ENCODE measurements around the gene GNG3. TPM values are rescaled to one million over a fixed set of nuclear protein-coding genes. Genes with fewer than 3 reads are reported as not detected.

Gene GNG3
- total RNA-seq, 1 donor from 2014 or later, result not detected

DNA sequence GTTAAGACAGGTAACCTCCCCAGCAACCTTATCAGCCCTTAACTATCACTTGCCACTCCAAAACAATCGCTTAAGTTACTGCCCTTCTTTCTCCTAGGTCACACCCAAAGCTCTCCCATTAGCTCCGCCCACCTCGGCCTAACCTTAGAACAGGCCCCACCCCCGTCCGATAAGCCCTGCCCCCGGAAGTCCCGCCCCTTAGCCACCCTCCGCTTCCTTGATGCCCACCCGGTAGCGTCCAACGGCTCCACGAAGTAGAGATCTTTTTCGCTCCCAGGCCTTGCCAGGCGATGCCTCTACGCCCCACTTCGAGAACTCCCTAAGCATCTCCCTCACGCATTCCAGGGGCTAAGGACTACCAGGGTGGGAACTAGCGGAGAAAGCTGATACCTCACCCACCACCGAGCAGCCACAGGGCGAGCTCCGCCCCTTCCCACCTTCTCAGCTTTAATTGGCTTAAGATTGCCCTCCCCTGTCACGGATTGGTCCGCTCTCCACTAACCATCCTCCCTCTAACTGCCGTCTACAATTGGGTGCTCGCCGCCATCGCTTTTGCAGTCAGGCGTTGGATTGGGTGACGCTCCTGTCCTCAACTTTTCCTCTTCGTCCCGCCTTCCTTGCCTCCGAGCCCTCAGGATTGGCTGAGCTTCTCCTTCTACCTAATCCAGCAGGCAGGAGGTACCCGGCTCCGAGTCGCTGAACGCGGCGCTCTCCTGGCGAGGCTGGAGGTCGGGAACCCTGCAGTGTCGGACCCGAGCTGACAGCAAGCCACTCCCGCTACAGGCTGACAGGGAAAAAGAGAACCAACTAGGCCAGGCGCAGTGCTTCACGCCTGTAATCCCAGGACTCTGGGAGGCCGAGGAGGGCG lies 46.5 kb downstream of the GNG3 start, which contains the start of gene ZBTB3:
Gene ZBTB3 (minus strand): TSS at position 425 of the 868 bp plus-strand sequence. CDS start 496 bp downstream, outside the sequence.
- Histone ChIP-seq H3K4me1 (peaks cover 20% of the 10 kb centered on the region), H3K27ac (peak within 1 kb of the TSS; percentile 86), H3K9me3 (no peaks in the 10 kb centered on the region), H3K27me3 (no peaks in the 10 kb centered on the region), H3K4me3 (peak within 1 kb of the TSS; percentile 64), H3K36me3 (peaks cover 11% of the 10 kb centered on the region)
- ATAC-seq, result peak; percentile 98
- TF ChIP-seq, protein P1, sequence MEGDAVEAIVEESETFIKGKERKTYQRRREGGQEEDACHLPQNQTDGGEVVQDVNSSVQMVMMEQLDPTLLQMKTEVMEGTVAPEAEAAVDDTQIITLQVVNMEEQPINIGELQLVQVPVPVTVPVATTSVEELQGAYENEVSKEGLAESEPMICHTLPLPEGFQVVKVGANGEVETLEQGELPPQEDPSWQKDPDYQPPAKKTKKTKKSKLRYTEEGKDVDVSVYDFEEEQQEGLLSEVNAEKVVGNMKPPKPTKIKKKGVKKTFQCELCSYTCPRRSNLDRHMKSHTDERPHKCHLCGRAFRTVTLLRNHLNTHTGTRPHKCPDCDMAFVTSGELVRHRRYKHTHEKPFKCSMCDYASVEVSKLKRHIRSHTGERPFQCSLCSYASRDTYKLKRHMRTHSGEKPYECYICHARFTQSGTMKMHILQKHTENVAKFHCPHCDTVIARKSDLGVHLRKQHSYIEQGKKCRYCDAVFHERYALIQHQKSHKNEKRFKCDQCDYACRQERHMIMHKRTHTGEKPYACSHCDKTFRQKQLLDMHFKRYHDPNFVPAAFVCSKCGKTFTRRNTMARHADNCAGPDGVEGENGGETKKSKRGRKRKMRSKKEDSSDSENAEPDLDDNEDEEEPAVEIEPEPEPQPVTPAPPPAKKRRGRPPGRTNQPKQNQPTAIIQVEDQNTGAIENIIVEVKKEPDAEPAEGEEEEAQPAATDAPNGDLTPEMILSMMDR (IDR thresholded peaks at IDR 0.05), result no peak
- peak; percentile 97 for DNase-seq
- intact Hi-C loops (cut with DNase I), result no loop called here

DNA sequence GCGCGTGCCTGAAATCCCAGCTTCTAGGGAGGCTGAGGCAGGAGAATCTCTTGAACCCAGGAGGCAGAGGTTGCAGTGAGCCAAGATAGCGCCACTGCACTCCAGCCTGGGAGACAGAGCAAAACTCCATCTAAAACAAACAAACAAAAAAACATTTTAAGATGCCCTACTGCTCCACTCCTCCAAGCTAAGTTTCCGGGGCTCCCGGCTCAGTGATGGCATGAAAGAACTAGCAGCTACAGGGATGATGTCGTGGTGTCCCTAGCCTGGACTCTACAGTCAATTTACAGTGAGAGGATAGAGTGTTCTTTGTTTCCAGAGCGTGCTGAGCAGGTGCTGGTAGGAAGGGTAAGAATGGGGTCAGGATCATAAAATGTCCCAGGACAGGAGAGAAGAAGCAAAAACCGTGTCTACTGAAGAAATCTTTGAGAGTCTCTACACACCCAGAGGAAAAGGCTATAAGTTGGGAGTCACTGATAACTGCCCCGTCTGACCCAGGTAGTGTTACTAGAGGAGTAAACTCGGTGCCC lies 47.7 kb downstream of the GNG3 start:
- H3K27me3 ChIP-seq, result no peaks in the 10 kb centered on the region
- TF ChIP-seq, protein P1 (IDR thresholded peaks at IDR 0.05), result no peak
- peaks cover 11% of the 10 kb centered on the region for H3K36me3 ChIP-seq
- no peak for DNase-seq
- no peak for ATAC-seq
- H3K9me3 ChIP-seq, result no peaks in the 10 kb centered on the region
- H3K4me1 ChIP-seq, result peaks cover 20% of the 10 kb centered on the region
- intact Hi-C loops (cut with DNase I), result no loop called here
- no peak overlapping the region for H3K27ac ChIP-seq
- no peak overlapping the region for H3K4me3 ChIP-seq

DNA sequence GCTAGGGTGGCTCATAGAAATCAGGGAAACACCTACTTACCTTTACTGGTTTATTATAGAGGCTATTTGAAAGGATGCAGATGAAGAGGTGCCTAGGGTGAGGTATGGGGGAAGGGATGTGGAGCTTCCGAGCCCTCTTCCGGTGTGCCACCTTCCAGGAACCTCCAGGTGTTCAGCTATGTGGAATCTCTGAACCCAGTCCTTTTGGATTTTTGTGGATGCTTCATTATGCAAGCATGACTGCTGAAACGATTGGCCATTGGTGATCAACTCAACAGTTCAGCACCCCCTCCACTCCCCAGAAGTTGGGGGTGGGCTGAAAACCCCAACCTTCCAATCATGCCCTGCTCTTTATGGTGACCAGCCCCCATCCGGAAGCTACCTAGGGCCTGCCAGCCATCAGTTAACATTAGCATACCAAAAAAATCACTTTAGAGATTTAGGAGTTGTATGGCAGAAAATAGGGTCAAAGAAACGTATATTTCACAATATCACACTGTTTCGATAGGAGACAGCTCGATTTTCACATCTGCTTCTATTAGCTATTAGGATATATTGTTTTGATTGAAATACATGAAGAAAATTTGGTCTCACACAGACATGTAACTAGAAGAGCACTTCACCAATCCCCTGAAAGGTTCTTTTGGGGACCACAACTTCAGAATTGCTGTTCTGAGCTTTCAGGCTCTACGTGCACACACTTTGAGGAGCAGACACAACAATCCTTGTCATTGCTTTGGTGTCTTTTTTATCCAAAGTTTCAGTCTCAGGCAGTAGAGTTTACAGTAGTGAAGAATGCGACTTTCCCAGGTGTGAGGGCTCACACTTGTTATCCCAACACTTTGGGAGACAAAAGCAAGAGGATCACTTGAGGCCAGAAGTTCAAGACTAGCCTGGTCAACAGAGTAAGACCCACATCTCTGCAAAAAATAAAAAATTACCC lies 50.6 kb downstream of the GNG3 start:
- DNase-seq (no peak), ATAC-seq (no peak)
- Histone ChIP-seq H3K4me3 (no peak overlapping the region), H3K36me3 (no peaks in the 10 kb centered on the region), H3K27ac (no peak overlapping the region), H3K4me1 (peaks cover 19% of the 10 kb centered on the region), H3K9me3 (no peaks in the 10 kb centered on the region), H3K27me3 (no peaks in the 10 kb centered on the region)
- intact Hi-C loops (cut with DNase I), result no loop called here
- TF ChIP-seq, protein P1 (IDR thresholded peaks at IDR 0.05), result no peak

Other genes starting within 250 kb of the GNG3 start
- 819 TPM for gene AHNAK, start 160.9 kb upstream of the GNG3 start, total RNA-seq
- 847 TPM for gene EEF1G, start 133.8 kb upstream of the GNG3 start, total RNA-seq
- gene TUT1, start 116.2 kb upstream of the GNG3 start, total RNA-seq, result 17.6 TPM
- 75.0 TPM for gene MTA2, start 105.8 kb upstream of the GNG3 start, total RNA-seq
- 91.1 TPM for gene EML3, start 94.9 kb upstream of the GNG3 start, total RNA-seq
- gene ROM1, start 94.4 kb upstream of the GNG3 start, total RNA-seq, result 5.2 TPM
- 40.1 TPM for gene B3GAT3, start 85.7 kb upstream of the GNG3 start, total RNA-seq
- gene GANAB, start 61.1 kb upstream of the GNG3 start, total RNA-seq, result 229 TPM
- gene INTS5, start 54.4 kb upstream of the GNG3 start, total RNA-seq, result 18.8 TPM
- 41.7 TPM for gene C11orf98, start 42.5 kb upstream of the GNG3 start, total RNA-seq
- gene CSKMT, start 42.4 kb upstream of the GNG3 start, total RNA-seq, result 14.6 TPM
- gene UQCC3, start 36.0 kb upstream of the GNG3 start, total RNA-seq, result 5.7 TPM
- 6.1 TPM for gene LBHD1, start 35.4 kb upstream of the GNG3 start, total RNA-seq
- gene UBXN1, start 28.6 kb upstream of the GNG3 start, total RNA-seq, result 95.2 TPM
- 2.0 TPM for gene LRRN4CL, start 18.1 kb upstream of the GNG3 start, total RNA-seq
- gene BSCL2, start 252 bp upstream of the GNG3 start, total RNA-seq, result 65.6 TPM
- 43.1 TPM for gene HNRNPUL2, start 19.8 kb downstream of the GNG3 start, total RNA-seq
- 31.3 TPM for gene TTC9C, start 20.8 kb downstream of the GNG3 start, total RNA-seq
- gene ZBTB3, start 46.5 kb downstream of the GNG3 start, total RNA-seq, result 12.5 TPM
- gene POLR2G, start 53.9 kb downstream of the GNG3 start, total RNA-seq, result 54.7 TPM
- 23.9 TPM for gene TAF6L, start 63.7 kb downstream of the GNG3 start, total RNA-seq
- gene TMEM179B, start 79.7 kb downstream of the GNG3 start, total RNA-seq, result 52.4 TPM
- gene TMEM223, start 84.3 kb downstream of the GNG3 start, total RNA-seq, result 14.8 TPM
- 96.2 TPM for gene NXF1, start 97.8 kb downstream of the GNG3 start, total RNA-seq
- gene STX5, start 124.4 kb downstream of the GNG3 start, total RNA-seq, result 40.9 TPM
- gene TEX54, start 125.2 kb downstream of the GNG3 start, total RNA-seq, result not detected
- 43.9 TPM for gene WDR74, start 131.9 kb downstream of the GNG3 start, total RNA-seq
- 255 TPM for gene SLC3A2, start 173.2 kb downstream of the GNG3 start, total RNA-seq
- 4.7 TPM for gene CHRM1, start 213.7 kb downstream of the GNG3 start, total RNA-seq

All from upper lobe of right lung (tissue), 1 donor.